Activated CD8-positive, alpha-beta T cell treated with anti-CD3 and anti-CD28 coated beads for 36 hours (primary cell): ENCODE measurements around the gene CXCL8. TPM values are rescaled to one million over a fixed set of nuclear protein-coding genes. Genes with fewer than 3 reads are reported as not detected.

Experiments used
- ATAC-seq: fragments of 200-7000 bp; cut with Tn5 transposase; one replicate; pipeline ENCODE4 v1.10.0; 2021; ENCODE audit warnings: mild to moderate bottlenecking, moderate library complexity
- CTCF ChIA-PET: fragments of 350-600 bp; sonication (Branson Sonifier 250); formaldehyde crosslinking; loops from one replicate; lab custom pipeline; 2021; ENCODE audit warnings: antibody characterized with exemption; lab: Charles Lee
- POLR2A ChIA-PET: fragments of 350-600 bp; sonication (Branson Sonifier 250); formaldehyde crosslinking; loops from one replicate; lab custom pipeline; 2021; ENCODE audit warnings: antibody characterized with exemption; lab: Charles Lee
- DNase-seq: peaks from one replicate; pipeline ENCODE4 v3.0.0-alpha.2; 2020
- H3K27ac Mint-ChIP-seq: one replicate; pipeline ENCODE4 v1.8.0; 2021; ENCODE audit warnings: mild to moderate bottlenecking, mixed read lengths
- H3K27me3 Mint-ChIP-seq: one replicate; pipeline ENCODE4 v1.8.0; 2021; ENCODE audit warnings: mixed read lengths
- H3K36me3 Mint-ChIP-seq: one replicate; pipeline ENCODE4 v1.8.0; 2021; ENCODE audit warnings: low read depth, mixed read lengths
- H3K4me1 Mint-ChIP-seq: one replicate; pipeline ENCODE4 v1.8.0; 2021; ENCODE audit warnings: low read depth, mixed read lengths
- H3K4me3 Mint-ChIP-seq: one replicate; pipeline ENCODE4 v1.8.0; 2021; ENCODE audit warnings: mild to moderate bottlenecking, moderate library complexity, mixed read lengths
- H3K9me3 Mint-ChIP-seq: one replicate; pipeline ENCODE4 v1.8.0; 2021; ENCODE audit warnings: mixed read lengths
- CTCF ChIP-seq: fragments of 200-600 bp; IDR thresholded peaks from one replicate; pipeline ENCODE4 v1.8.0; 2022; ENCODE audit warnings: antibody characterized with exemption, mild to moderate bottlenecking
- intact Hi-C: fragments of 100-400 bp; cut with micrococcal nuclease; formaldehyde crosslinking; loops from one replicate; pipeline ENCODE4 v1.10.0; 2022
- total RNA-seq, 2 experiments: library from RNA; stranded (reverse); gene quantifications; one replicate each; pipeline ENCODE4 v1.2.3, GENCODE V29; 2021

CXCL8 gene
- total RNA-seq, 2 experiments from 2014 or later: 0.18 TPM; not detected in 1

GRCh38 chr4:73743795-73744194, 3.4 kb downstream of the CXCL8 start:
- no peak for TF ChIP-seq CTCF
- Mint-ChIP-seq H3K4me3 (no peak overlapping the region), H3K4me1 (peaks cover 2% of the 10 kb centered on the region), H3K27ac (no peak overlapping the region), H3K36me3 (no peaks in the 10 kb centered on the region), H3K27me3 (no peaks in the 10 kb centered on the region), H3K9me3 (no peaks in the 10 kb centered on the region)
- POLR2A ChIA-PET: no interaction called here
- DNase-seq (no peak), ATAC-seq (no peak)
- intact Hi-C loops: no loop called here
- CTCF ChIA-PET: no interaction called here

GRCh38 chr4:73744203-73744602, 3.8 kb downstream of the CXCL8 start:
- Mint-ChIP-seq H3K27ac (no peak overlapping the region), H3K4me3 (no peak overlapping the region), H3K36me3 (no peaks in the 10 kb centered on the region), H3K4me1 (peaks cover 2% of the 10 kb centered on the region), H3K9me3 (no peaks in the 10 kb centered on the region), H3K27me3 (no peaks in the 10 kb centered on the region)
- ChIA-PET CTCF (no interaction called here), POLR2A (no interaction called here)
- no peak for TF ChIP-seq CTCF
- DNase-seq (no peak), ATAC-seq (no peak)
- intact Hi-C loops: no loop called here

DNA sequence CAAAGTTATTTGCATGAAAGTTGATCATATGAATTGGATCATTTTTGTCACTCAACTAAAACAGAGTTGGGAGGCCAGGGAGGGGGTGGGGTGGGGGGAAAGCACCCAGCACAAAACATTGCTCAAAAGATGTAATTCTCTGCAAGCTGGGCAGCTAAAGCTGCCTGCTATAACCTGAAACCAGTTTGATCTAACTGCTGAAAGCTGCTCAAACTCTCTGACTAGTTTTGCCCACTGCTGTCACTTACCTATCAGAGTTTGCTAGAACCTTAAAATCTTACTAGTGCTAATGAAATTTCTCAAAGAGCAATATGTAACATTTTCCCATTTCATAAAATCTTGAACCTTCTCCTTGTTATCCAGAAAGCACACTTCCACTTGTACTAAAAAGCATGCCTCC, 10.4 kb downstream of the CXCL8 start:
- H3K27me3 Mint-ChIP-seq: no peaks in the 10 kb centered on the region
- ChIA-PET POLR2A (no interaction called here), CTCF (no interaction called here)
- intact Hi-C loops: no loop called here
- ATAC-seq (no peak), DNase-seq (no peak)
- no peak overlapping the region for H3K27ac Mint-ChIP-seq
- H3K4me3 Mint-ChIP-seq: no peak overlapping the region
- H3K9me3 Mint-ChIP-seq: no peaks in the 10 kb centered on the region
- H3K36me3 Mint-ChIP-seq: no peaks in the 10 kb centered on the region
- no peaks in the 10 kb centered on the region for H3K4me1 Mint-ChIP-seq
- TF ChIP-seq CTCF: no peak

- no peak overlapping the region for H3K4me3 Mint-ChIP-seq
- intact Hi-C loops: no loop called here
- POLR2A ChIA-PET: no interaction called here
Measured at GRCh38 chr4:73751166-73751565, 10.8 kb downstream of the CXCL8 start.

DNA sequence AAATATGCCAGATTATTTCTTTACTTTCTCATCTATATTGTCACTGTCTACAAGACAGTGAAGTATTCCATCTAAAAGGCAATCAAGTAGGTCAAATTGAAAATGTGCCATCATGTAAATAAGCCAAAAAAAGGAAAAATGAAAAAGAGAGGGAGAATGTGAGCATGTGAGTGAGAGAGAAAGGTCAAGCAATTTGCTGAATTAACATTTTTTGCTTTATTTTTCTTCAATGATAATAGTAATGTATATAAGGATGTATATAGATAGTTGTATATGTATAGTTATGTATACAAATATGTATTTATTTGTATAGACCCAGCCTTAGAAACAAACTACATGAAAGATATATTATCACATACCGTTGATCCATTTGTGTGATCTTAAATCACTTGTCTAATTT, 11.5 kb downstream of the CXCL8 start:
- no peak overlapping the region for H3K27ac Mint-ChIP-seq
- ChIA-PET CTCF (no interaction called here), POLR2A (no interaction called here)
- no peaks in the 10 kb centered on the region for H3K9me3 Mint-ChIP-seq
- intact Hi-C loops: no loop called here
- no peak for DNase-seq
- TF ChIP-seq CTCF: no peak
- no peaks in the 10 kb centered on the region for H3K36me3 Mint-ChIP-seq
- H3K27me3 Mint-ChIP-seq: no peaks in the 10 kb centered on the region
- H3K4me3 Mint-ChIP-seq: no peak overlapping the region
- no peak for ATAC-seq
- H3K4me1 Mint-ChIP-seq: no peaks in the 10 kb centered on the region

More at GRCh38 chr4:73751166-73751565, 10.8 kb downstream of the CXCL8 start:
- H3K27me3 Mint-ChIP-seq: no peaks in the 10 kb centered on the region
- H3K4me1 Mint-ChIP-seq: no peaks in the 10 kb centered on the region
- DNase-seq: no peak
- TF ChIP-seq CTCF: no peak
- no peak overlapping the region for H3K27ac Mint-ChIP-seq
- no peaks in the 10 kb centered on the region for H3K36me3 Mint-ChIP-seq
- CTCF ChIA-PET: no interaction called here
- ATAC-seq: no peak
- H3K9me3 Mint-ChIP-seq: no peaks in the 10 kb centered on the region
